H1 (cell line): Measurements from ENCODE around the gene HDAC9. TPM values are rescaled to one million over a fixed set of nuclear protein-coding genes. Genes with fewer than 3 reads are reported as not detected.

Source experiments
- CTCF ChIA-PET: fragments of 300-600 bp; sonication (Branson Sonifier 250); formaldehyde crosslinking; loops from one replicate; lab custom pipeline; 2021; ENCODE audit not compliant: partially characterized antibody; lab: Charles Lee
- POLR2A ChIA-PET: fragments of 300-600 bp; sonication (Branson Sonifier 250); formaldehyde crosslinking; loops from one replicate; lab custom pipeline; 2021; ENCODE audit warnings: inconsistent platforms; ENCODE audit not compliant: partially characterized antibody; lab: Charles Lee
- DNase-seq, 2 experiments: peaks; one replicate each; pipeline versions ENCODE4 v3.0.0 to v3.0.0-alpha.2; 2010 to 2022; ENCODE audit warnings: low spot score in 2 of 2, low read depth in 1 of 2, mixed read lengths in 1 of 2
- FAIRE-seq: peaks from 2 replicates; lab custom pipeline; 2011; peaks lifted over from hg19 to GRCh38; lab: Jason Lieb, UNC
- H2AFZ ChIP-seq: 2 replicates; pipeline ENCODE4 v1.8.1; 2012; ENCODE audit warnings: low read length, inconsistent platforms
- H2AK5ac ChIP-seq: 2 replicates; pipeline ENCODE4 v1.6.1; 2013; ENCODE audit warnings: low read depth, low read length
- H2BK120ac ChIP-seq: replicated peaks from 2 replicates; pipeline ENCODE3; 2013; ENCODE audit warnings: low read depth, low read length, inconsistent platforms
- H2BK12ac ChIP-seq: 2 replicates; pipeline ENCODE4 v1.6.1; 2013; ENCODE audit warnings: low read depth, low read length
- H2BK15ac ChIP-seq: 2 replicates; pipeline ENCODE4 v1.6.1; 2013; ENCODE audit warnings: low read length
- H2BK20ac ChIP-seq: 2 replicates; pipeline ENCODE4 v1.6.1; 2013; ENCODE audit warnings: low read length
- H2BK5ac ChIP-seq: 2 replicates; pipeline ENCODE4 v1.6.1; 2013; ENCODE audit warnings: low read depth, low read length
- H3K14ac ChIP-seq: 2 replicates; pipeline ENCODE4 v1.6.1; 2013; ENCODE audit warnings: inconsistent platforms; ENCODE audit not compliant: insufficient read length
- H3K18ac ChIP-seq: 2 replicates; pipeline ENCODE4 v1.6.1; 2013; ENCODE audit warnings: low read length; ENCODE audit errors: extremely low read depth
- H3K23ac ChIP-seq: 2 replicates; pipeline ENCODE4 v1.6.1; 2013; ENCODE audit warnings: inconsistent platforms; ENCODE audit not compliant: insufficient read length
- H3K23me2 ChIP-seq: 2 replicates; pipeline ENCODE4 v1.6.1; 2013; ENCODE audit warnings: low read depth, low read length
- H3K27ac ChIP-seq: 2 replicates; pipeline ENCODE4 v1.6.1; 2011; ENCODE audit warnings: low read depth, low read length, inconsistent platforms
- H3K27me3 ChIP-seq, 4 experiments: replicated peaks in 1 of 4; 1 replicate in 1 of 4; 2 replicates in 3 of 4; pipeline versions ENCODE4 v1.6.1 to v1.8.1; 2011 to 2013; ENCODE audit warnings: low read length in 3 of 4, mild to moderate bottlenecking in 3 of 4, inconsistent platforms in 2 of 4, mixed read lengths in 2 of 4, moderate library complexity in 1 of 4; ENCODE audit not compliant: control insufficient read depth in 3 of 4, insufficient read depth in 3 of 4; ENCODE audit errors: extremely low read depth in 1 of 4
- H3K36me3 ChIP-seq, 4 experiments: 2 replicates each; pipeline versions ENCODE4 v1.6.1 to v1.8.1; 2011 to 2013; ENCODE audit warnings: mild to moderate bottlenecking in 4 of 4, low read length in 3 of 4, moderate library complexity in 2 of 4, control low read depth in 1 of 4, inconsistent platforms in 1 of 4; ENCODE audit not compliant: insufficient read depth in 4 of 4, control insufficient read depth in 2 of 4
- H3K4ac ChIP-seq: replicated peaks from 2 replicates; pipeline ENCODE3; 2013; ENCODE audit warnings: low read length, low read depth, mixed read lengths, inconsistent platforms; ENCODE audit not compliant: insufficient read length
- H3K4me1 ChIP-seq, 4 experiments: replicated peaks in 1 of 4; 1 replicate in 1 of 4; 2 replicates in 3 of 4; pipeline versions ENCODE4 v1.6.1 to v1.8.1; 2011 to 2013; ENCODE audit warnings: low read length in 3 of 4, inconsistent platforms in 2 of 4, mixed read lengths in 1 of 4; ENCODE audit not compliant: insufficient read depth in 4 of 4, control insufficient read depth in 3 of 4
- H3K4me2 ChIP-seq, 2 experiments: 2 replicates each; pipeline versions ENCODE4 v1.6.1 to v1.8.1; 2011 to 2013; ENCODE audit warnings: low read depth in 2 of 2, low read length in 2 of 2, control low read depth in 1 of 2, inconsistent platforms in 1 of 2, mild to moderate bottlenecking in 1 of 2; ENCODE audit not compliant: insufficient read depth in 1 of 2
- H3K4me3 ChIP-seq, 4 experiments: fragments of 200-600, 300-600 bp in 1 of 4; sonication (generic), shearing (Covaris generic), sonication (Bioruptor Twin) in 1 of 4; 2 replicates each; pipeline versions ENCODE4 v1.5.1 to v1.8.1; 2011 to 2016; ENCODE audit warnings: low read length in 4 of 4, low read depth in 3 of 4, control low read depth in 2 of 4, inconsistent platforms in 2 of 4, mild to moderate bottlenecking in 2 of 4, mixed read lengths in 1 of 4, moderate library complexity in 1 of 4; ENCODE audit not compliant: insufficient read depth in 2 of 4; ENCODE audit errors: extremely low read depth in 1 of 4
- H3K56ac ChIP-seq: replicated peaks from 2 replicates; pipeline ENCODE3; 2013; ENCODE audit warnings: low read depth, mild to moderate bottlenecking, mixed read lengths, low read length, inconsistent platforms; ENCODE audit not compliant: insufficient read length
- H3K79me1 ChIP-seq: 2 replicates; pipeline ENCODE4 v1.6.1; 2013; ENCODE audit warnings: low read depth, low read length, control low read depth
- H3K79me2 ChIP-seq, 2 experiments: 2 replicates each; pipeline versions ENCODE4 v1.6.1 to v1.8.1; 2012 to 2013; ENCODE audit warnings: low read length in 2 of 2, mild to moderate bottlenecking in 2 of 2, inconsistent platforms in 1 of 2; ENCODE audit not compliant: insufficient read depth in 2 of 2, control insufficient read depth in 1 of 2
- H3K9ac ChIP-seq, 4 experiments: replicated peaks in 1 of 4; 1 replicate in 1 of 4; 2 replicates in 3 of 4; pipeline versions ENCODE4 v1.6.1 to v1.8.1; 2011 to 2013; ENCODE audit warnings: low read depth in 3 of 4, low read length in 3 of 4, control low read depth in 2 of 4, mild to moderate bottlenecking in 2 of 4, moderate library complexity in 2 of 4, inconsistent platforms in 1 of 4; ENCODE audit errors: extremely low read depth in 1 of 4
- H3K9me3 ChIP-seq, 2 experiments: 2 replicates each; pipeline versions ENCODE4 v1.6.1 to v1.8.1; 2012 to 2013; ENCODE audit warnings: mild to moderate bottlenecking in 2 of 2, moderate library complexity in 2 of 2, control low read depth in 1 of 2, inconsistent platforms in 1 of 2, low read depth in 1 of 2, low read length in 1 of 2, mixed read lengths in 1 of 2; ENCODE audit not compliant: insufficient read depth in 2 of 2
- H4K20me1 ChIP-seq, 2 experiments: replicated peaks in 1 of 2; 2 replicates each; pipeline versions ENCODE3 to v1.8.1; 2011 to 2013; ENCODE audit warnings: inconsistent platforms in 2 of 2, low read length in 2 of 2, mild to moderate bottlenecking in 1 of 2; ENCODE audit not compliant: insufficient read depth in 2 of 2, control insufficient read depth in 1 of 2
- H4K5ac ChIP-seq: 2 replicates; pipeline ENCODE4 v1.6.1; 2013; ENCODE audit warnings: low read length, low read depth, mixed read lengths, inconsistent platforms; ENCODE audit not compliant: insufficient read length
- H4K8ac ChIP-seq: 2 replicates; pipeline ENCODE4 v1.8.0; 2013; ENCODE audit warnings: mild to moderate bottlenecking, moderate library complexity, low read length, inconsistent platforms; ENCODE audit not compliant: insufficient read depth; ENCODE audit errors: extremely low read depth
- H4K91ac ChIP-seq: replicated peaks from 2 replicates; pipeline ENCODE3; 2013; ENCODE audit warnings: low read length, mixed read lengths, inconsistent platforms; ENCODE audit not compliant: insufficient read length
- BACH1 ChIP-seq: IDR thresholded peaks from 2 replicates; pipeline ENCODE4 v1.6.1; 2012; ENCODE audit warnings: low read length, improper control_type of control experiment
- BRCA1 ChIP-seq: IDR thresholded peaks from 2 replicates; pipeline ENCODE4 v1.6.1; 2012; ENCODE audit warnings: low read depth, low read length, improper control_type of control experiment
- CTCF ChIP-seq, 3 experiments: IDR thresholded peaks; 1 replicate in 2 of 3; 2 replicates in 1 of 3; pipeline versions ENCODE4 v1.5.1 to v1.6.1; 2011; ENCODE audit warnings: low read length in 3 of 3, mild to moderate bottlenecking in 3 of 3, inconsistent platforms in 2 of 3, low read depth in 1 of 3, moderate library complexity in 1 of 3; ENCODE audit not compliant: insufficient read depth in 1 of 3; ENCODE audit errors: control extremely low read depth in 1 of 3
- EZH2 ChIP-seq: fragments of 200-600 bp; sonication (generic); IDR thresholded peaks from 2 replicates; pipeline ENCODE4 v1.7.1; 2012; ENCODE audit warnings: low read depth, mild to moderate bottlenecking, moderate library complexity, low read length, inconsistent platforms; ENCODE audit not compliant: severe bottlenecking
- HDAC2 ChIP-seq, 2 experiments: fragments of 300-600 bp in 1 of 2; sonication (generic) in 1 of 2; IDR thresholded peaks; 2 replicates each; pipeline ENCODE4 v1.6.1; 2011 to 2012; ENCODE audit warnings: low read depth in 2 of 2, low read length in 2 of 2, mild to moderate bottlenecking in 2 of 2, moderate library complexity in 2 of 2, borderline replicate concordance in 1 of 2, inconsistent platforms in 1 of 2
- KDM4A ChIP-seq: IDR thresholded peaks from one replicate; pipeline ENCODE4 v1.7.1; 2012; ENCODE audit warnings: low read depth, mild to moderate bottlenecking, moderate library complexity, low read length, inconsistent platforms; ENCODE audit not compliant: severe bottlenecking
- NRF1 ChIP-seq: IDR thresholded peaks from 2 replicates; pipeline ENCODE4 v1.6.1; 2011; ENCODE audit warnings: mild to moderate bottlenecking, low read depth, low read length, improper control_type of control experiment
- SP1 ChIP-seq: IDR thresholded peaks from 2 replicates; pipeline ENCODE4 v1.6.1; 2011; ENCODE audit warnings: low read depth, low read length
- WGBS, 2 experiments: shearing (Covaris generic) in 1 of 2; methylation state at CpG; one replicate each; pipeline versions ENCODE4 v1.1.6 to v1.1.7; 2013 to 2015; ENCODE audit warnings: low lambda C conversion rate in 2 of 2, mixed read lengths in 2 of 2, inconsistent platforms in 1 of 2, low coverage in 1 of 2, missing lambda C conversion rate in 1 of 2; ENCODE audit not compliant: insufficient replicate concordance in 2 of 2, insufficient coverage in 1 of 2, insufficient read length in 1 of 2; ENCODE audit errors: extremely low coverage in 1 of 2, missing lambda C conversion rate in 1 of 2; 5-methylcytosine and 5-hydroxymethylcytosine counted together
- polyA plus RNA-seq, 7 experiments: library from polyadenylated mRNA; depleted of rRNA in 3 of 7; stranded (reverse) in 5 of 7; unstranded in 2 of 7; fragments of >200 nt in 5 of 7; fragments of 200-250 nt in 2 of 7; gene quantifications; 1 replicate in 5 of 7; 2 replicates in 1 of 7; 4 replicates in 1 of 7; pipeline versions ENCODE4 v1.2.1 to v1.2.3, GENCODE V29; 2011 to 2013; ENCODE audit warnings: missing spikeins in 2 of 7, mixed read lengths in 2 of 7
- total RNA-seq: library from RNA; stranded (reverse); fragmentation: NEBNext Ultra II Directional; extraction: Animal tissue kit (Norgen Biotek cat#: 25700); gene quantifications from 2 replicates; pipeline ENCODE4 v1.2.1, GENCODE V29; 2021
- TF ChIP-seq, protein P1 (sequence below): IDR thresholded peaks from 2 replicates; pipeline ENCODE4 v1.6.1; 2011; ENCODE audit warnings: low read depth, mild to moderate bottlenecking, low read length; ENCODE audit not compliant: insufficient read depth

The HDAC9 gene
- total and polyA plus RNA-seq, 2 of the 8 experiments (the other 6 are each of a cell fraction or from before 2014, with no cell fraction given), result 9.5 to 13.1 TPM

GRCh38 chr7:18570890-18571478 lies 75.4 kb downstream of the HDAC9 start:
- H3K4me2 ChIP-seq, result no peak overlapping the region
- H3K9ac ChIP-seq, result no peak overlapping the region
- no peak overlapping the region for H4K91ac ChIP-seq
- WGBS, 2 experiments, result 71% methylated on average over 3 of the region's 3 CpGs; no CpG with 5 or more reads in 1 of the 2 experiments
- H2BK15ac ChIP-seq, result no peak overlapping the region
- no peaks in the 10 kb centered on the region for H3K23me2 ChIP-seq
- no peak overlapping the region for H2BK5ac ChIP-seq
- H4K5ac ChIP-seq, result no peak overlapping the region
- no peaks in the 10 kb centered on the region for H3K36me3 ChIP-seq
- H4K20me1 ChIP-seq, result no peaks in the 10 kb centered on the region
- H2BK12ac ChIP-seq, result no peak overlapping the region
- H2AK5ac ChIP-seq, result no peak overlapping the region
- no peak overlapping the region for H3K23ac ChIP-seq
- FAIRE-seq (no peak), DNase-seq (no peak)
- H3K27ac ChIP-seq, result no peak overlapping the region
- no peak overlapping the region for H2BK20ac ChIP-seq
- POLR2A ChIA-PET, result interaction anchor here (0.6 to 0.9 kb wide), 2 partner anchors 30 to 99 kb away, joined by 3 to 4 read pairs; no protein-coding TSS in a partner anchor
- no peaks in the 10 kb centered on the region for H3K79me2 ChIP-seq
- H3K56ac ChIP-seq, result no peak overlapping the region
- peaks cover 0 to 9% (median 2%) of the 10 kb centered on the region in 4 experiments; a peak in 4 of 7 replicates for H3K4me1 ChIP-seq
- H3K79me1 ChIP-seq, result no peaks in the 10 kb centered on the region
- CTCF ChIA-PET, result interaction anchor here (0.6 to 11.6 kb wide), 12 partner anchors 9 to 550 kb away, joined by 3 to 131 read pairs (median 3); no protein-coding TSS in a partner anchor
- H3K14ac ChIP-seq, result no peak overlapping the region
- no peak overlapping the region for H3K18ac ChIP-seq
- H3K4me3 ChIP-seq, result no peak overlapping the region
- no peak overlapping the region for H4K8ac ChIP-seq
- H2AFZ ChIP-seq, result no peak overlapping the region
- no peak overlapping the region for H2BK120ac ChIP-seq
- no peaks in the 10 kb centered on the region for H3K9me3 ChIP-seq
- H3K4ac ChIP-seq, result no peak overlapping the region
- H3K27me3 ChIP-seq, result no peaks in the 10 kb centered on the region
- TF ChIP-seq CTCF (IDR thresholded peaks at IDR 0.05; ENCODE audit: control extremely low read depth in 1 of 3, insufficient read depth in 1 of 3, low read depth in 1 of 3, low read length in 3 of 3), result peak in 2 of 3 experiments; percentile 18 to 31; a peak in 2 of 4 replicates
- TF ChIP-seq SP1, result no peak
- no peak for TF ChIP-seq KDM4A
- TF ChIP-seq BACH1, result no peak
- TF ChIP-seq EZH2, result no peak
- TF ChIP-seq NRF1, result no peak
- TF ChIP-seq, protein P1, sequence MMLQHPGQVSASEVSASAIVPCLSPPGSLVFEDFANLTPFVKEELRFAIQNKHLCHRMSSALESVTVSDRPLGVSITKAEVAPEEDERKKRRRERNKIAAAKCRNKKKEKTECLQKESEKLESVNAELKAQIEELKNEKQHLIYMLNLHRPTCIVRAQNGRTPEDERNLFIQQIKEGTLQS, result no peak
- TF ChIP-seq HDAC2 (IDR thresholded peaks at IDR 0.05; ENCODE audit: borderline replicate concordance in 1 of 2, low read depth in 2 of 2, low read length in 2 of 2), result no peak
- no peak for TF ChIP-seq BRCA1
